HFF-Myc (cell line): ENCODE measurements around the gene MAD2L2.

Source experiments
- DNase-seq: peaks from one replicate; pipeline ENCODE4 v3.0.0-alpha.2; 2011; ENCODE audit warnings: low read depth; ENCODE audit errors: extremely low read depth
- H3K4me3 ChIP-seq: replicated peaks from 2 replicates; pipeline ENCODE4 v1.5.1; 2011; ENCODE audit warnings: low read depth, mild to moderate bottlenecking, control low read depth, low read length
- TF ChIP-seq, protein P1 (sequence below): IDR thresholded peaks from 2 replicates; pipeline ENCODE4 v1.5.1; 2012; ENCODE audit warnings: mild to moderate bottlenecking, low read depth, low read length, control low read depth; ENCODE audit errors: missing control alignments

Gene MAD2L2

DNA sequence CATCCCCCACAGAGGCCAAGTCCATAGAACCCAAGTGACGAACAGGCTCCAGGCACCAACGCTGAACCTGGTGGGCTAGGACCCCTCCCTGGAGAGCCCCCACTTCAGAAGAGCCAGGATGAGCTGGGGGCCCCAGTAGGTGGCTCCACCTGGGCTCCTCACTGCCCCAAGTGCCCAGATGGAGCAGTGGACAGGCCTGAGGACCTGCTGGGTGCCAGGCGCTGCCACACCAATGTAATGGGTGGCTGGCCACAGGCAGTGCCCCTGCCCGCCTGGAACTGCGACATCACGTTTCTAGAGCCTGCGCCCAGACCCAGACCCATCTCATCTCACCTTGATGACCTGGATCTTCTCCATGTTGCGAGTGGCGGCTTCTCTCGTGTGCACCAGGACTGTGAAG, 5.6 kb downstream of the MAD2L2 start:
- TF ChIP-seq, protein P1, sequence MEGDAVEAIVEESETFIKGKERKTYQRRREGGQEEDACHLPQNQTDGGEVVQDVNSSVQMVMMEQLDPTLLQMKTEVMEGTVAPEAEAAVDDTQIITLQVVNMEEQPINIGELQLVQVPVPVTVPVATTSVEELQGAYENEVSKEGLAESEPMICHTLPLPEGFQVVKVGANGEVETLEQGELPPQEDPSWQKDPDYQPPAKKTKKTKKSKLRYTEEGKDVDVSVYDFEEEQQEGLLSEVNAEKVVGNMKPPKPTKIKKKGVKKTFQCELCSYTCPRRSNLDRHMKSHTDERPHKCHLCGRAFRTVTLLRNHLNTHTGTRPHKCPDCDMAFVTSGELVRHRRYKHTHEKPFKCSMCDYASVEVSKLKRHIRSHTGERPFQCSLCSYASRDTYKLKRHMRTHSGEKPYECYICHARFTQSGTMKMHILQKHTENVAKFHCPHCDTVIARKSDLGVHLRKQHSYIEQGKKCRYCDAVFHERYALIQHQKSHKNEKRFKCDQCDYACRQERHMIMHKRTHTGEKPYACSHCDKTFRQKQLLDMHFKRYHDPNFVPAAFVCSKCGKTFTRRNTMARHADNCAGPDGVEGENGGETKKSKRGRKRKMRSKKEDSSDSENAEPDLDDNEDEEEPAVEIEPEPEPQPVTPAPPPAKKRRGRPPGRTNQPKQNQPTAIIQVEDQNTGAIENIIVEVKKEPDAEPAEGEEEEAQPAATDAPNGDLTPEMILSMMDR = no peak
- no peak for DNase-seq
- no peak overlapping the region for H3K4me3 ChIP-seq

DNA sequence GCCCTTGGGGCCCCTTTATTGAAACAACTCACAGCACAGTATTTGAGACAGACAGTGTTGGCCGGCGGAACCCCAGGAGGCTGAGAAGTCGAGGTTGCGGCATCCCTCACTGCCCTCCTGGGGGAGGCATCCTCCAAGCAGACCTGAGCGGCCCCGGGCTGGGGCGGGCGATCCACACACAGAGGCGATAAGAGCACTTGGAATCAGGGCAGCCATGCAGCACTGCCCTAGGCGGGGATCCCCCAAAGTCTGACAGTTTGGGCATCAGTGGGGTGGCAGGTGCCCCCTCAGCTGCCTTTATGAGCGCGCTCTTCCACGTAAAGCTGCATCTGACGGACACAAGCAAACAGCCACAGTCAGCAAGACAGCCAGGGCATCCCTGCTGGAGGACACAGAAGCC, 6.5 kb downstream of the MAD2L2 start:
- TF ChIP-seq, protein P1 = no peak
- H3K4me3 ChIP-seq = no peak overlapping the region
- no peak for DNase-seq

DNA sequence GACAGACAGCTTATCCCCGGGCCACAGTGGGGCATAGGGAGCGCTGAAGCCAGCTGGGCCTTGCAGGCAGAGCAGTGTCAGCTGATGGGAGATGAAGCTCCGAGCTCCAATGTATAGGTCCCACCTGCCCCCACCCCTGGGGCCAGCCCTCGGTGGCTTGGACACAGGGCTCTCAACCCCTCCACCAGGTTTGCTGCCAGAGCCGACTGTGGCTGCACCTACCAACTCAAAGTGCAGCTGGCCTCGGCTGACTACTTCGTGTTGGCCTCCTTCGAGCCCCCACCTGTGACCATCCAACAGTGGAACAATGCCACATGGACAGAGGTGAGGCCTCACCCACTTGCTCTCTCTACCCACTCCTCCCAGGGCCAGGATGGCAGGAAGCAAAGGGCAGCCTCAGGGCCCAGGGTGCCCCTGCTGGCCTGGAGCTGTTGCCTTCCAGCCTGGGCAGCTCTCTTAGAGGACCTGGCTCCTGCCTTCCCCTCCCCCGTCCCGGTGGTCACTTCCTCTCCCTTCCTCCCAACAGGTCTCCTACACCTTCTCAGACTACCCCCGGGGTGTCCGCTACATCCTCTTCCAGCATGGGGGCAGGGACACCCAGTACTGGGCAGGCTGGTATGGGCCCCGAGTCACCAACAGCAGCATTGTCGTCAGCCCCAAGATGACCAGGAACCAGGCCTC, 7.7 kb downstream of the MAD2L2 start:
- DNase-seq = no peak
- TF ChIP-seq, protein P1 = no peak
- H3K4me3 ChIP-seq = no peak overlapping the region

DNA sequence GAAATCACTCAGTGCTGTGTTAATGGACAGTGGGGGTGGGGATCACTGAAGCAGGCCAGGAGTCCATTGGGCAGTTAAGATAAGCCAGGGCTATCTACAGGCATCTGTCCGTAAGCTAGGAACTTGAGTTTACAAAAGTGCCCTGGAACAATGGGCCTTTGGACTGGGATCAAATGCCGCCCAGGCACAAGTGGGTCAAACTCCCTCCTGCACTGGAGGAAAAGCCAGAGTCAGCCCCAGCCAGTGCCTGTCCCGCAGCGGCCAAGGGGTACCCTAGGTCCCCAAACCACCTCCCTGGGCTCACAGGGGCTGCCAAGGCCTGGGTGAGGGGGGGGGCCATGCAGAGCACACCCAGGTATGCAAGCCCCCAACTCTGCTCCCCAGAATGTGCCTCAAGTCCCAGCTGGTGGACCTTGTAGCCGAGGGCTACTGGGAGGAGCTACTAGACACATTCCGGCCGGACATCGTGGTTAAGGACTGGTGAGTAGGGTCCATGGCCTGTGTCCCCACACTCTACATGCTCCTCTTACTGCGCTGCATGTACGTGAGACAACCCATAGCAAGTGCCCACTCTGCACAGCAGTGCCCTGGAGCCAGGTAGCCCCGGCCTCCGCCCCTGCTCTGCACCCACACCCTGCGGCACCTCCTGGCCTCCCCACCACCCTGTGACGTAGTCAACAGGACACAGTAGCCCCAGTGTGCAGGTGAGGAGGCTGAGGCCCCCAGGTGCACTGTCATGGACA, 9.2 kb downstream of the MAD2L2 start:
- no peak overlapping the region for H3K4me3 ChIP-seq
- DNase-seq = no peak
- TF ChIP-seq, protein P1 = no peak

DNA sequence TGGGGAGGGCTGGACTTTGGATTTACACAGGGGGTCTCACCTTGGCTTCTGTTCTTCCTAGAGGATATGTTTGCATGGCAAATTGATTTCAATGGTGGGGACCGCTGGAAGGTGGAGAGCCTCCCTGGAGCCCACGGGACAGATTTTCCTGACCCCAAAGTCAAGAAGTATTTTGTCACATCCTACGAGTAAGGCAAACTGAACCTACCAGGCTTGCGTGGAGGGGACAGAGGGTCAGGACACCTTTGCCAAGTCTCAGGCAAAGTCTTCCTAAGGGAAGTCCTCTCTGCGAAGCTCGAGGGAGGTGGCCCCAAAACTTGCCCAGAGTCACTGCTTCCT, 9.8 kb downstream of the MAD2L2 start:
- TF ChIP-seq, protein P1 = no peak
- no peak for DNase-seq
- no peak overlapping the region for H3K4me3 ChIP-seq

DNA sequence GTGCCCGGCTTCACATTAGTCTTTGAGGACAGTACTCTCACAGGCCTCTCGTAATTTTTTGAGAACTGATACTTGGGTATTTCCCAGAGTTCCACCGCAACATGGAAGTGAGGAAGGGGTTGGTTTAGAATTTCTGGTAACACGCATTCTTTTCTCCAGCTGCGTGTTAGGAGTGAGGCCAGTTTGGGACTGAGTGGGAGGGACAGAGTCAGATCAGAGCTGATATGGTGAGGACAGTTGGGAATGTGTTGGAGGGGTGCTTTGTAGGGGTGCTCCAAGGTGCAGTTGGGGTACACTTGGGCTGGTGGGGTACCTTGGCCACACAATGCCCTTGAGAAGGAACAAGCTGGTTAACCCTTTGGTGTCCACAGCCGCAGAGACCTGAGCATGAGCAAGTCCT, 10.2 kb downstream of the MAD2L2 start:
- no peak for DNase-seq
- no peak overlapping the region for H3K4me3 ChIP-seq
- TF ChIP-seq, protein P1 = no peak
